Stimulated activated CD4-positive, alpha-beta T cell treated with anti-CD3 and anti-CD28 coated beads, Interleukin-1b, Interleukin-23, amount 100 ng/mL, for 24 hours (primary cell): ENCODE results near the gene PDCD10.

ENCODE experiments used
- DNase-seq, 4 experiments: peaks; one replicate each; pipeline ENCODE4 v3.0.0-alpha.2; 2020; ENCODE audit warnings: low read depth in 4 of 4, low spot score in 1 of 4

Gene PDCD10

DNA sequence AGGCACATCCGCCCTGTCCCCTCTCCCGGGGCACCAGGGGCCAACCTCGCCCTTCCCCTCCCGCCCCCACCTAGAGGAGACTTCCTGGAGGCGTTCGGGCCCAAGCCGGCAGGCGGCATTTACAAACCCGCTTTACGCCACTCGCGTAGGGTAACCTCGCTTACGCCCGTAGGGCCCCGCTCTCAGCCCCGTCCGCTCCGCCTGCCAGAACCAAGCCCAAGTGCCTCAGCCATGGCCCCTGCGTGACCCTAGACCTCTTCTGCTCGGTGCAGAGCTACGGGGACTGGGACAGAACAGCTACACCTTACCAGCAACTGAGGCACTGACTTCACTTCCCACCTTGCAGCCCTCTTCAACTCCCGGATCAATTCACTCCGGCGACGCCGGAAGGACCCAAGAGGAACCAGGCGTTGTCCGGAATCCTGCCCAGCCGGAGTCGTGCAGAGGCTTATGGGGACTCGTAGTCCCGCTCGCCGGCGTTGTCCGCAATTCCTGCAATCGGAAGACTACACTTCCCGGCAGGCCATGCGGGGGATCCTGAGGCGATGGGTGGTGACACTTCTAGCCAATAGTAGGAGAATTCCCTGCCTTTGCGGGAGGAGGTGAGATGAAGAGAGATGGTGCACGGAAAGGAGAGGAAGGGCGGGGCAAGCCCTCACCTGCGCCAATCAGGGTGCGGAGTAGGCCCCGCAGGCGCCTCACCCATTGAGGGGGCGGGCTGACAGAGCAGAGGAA lies at the start of gene PDCD10:
PDCD10 (minus strand) TSS at position 395 of the 735 bp plus-strand sequence. CDS start 14,735 bp downstream, outside the sequence.
- DNase-seq, result peak; percentile 80 to 94 (median 88)

DNA sequence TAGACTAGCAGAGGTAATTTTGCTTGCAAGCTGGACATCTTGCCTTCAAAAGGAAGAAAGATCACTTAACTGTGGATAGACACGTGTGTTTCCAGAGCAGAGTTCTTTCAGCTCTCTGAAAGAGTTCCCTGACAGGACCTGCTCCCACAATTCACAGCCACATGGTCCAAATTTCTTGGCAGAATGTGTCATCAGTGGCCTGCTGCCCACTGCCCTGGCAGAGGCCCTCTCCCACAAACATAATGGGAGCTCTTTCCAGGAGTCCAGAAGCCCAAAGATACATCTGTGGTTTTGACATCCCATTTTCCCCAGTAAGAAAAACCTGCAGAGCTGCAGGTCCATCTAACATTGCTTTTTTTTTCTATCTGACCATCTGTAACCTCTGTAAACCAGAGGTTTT lies 49.1 kb upstream of the PDCD10 start:
- DNase-seq, result no peak

DNA sequence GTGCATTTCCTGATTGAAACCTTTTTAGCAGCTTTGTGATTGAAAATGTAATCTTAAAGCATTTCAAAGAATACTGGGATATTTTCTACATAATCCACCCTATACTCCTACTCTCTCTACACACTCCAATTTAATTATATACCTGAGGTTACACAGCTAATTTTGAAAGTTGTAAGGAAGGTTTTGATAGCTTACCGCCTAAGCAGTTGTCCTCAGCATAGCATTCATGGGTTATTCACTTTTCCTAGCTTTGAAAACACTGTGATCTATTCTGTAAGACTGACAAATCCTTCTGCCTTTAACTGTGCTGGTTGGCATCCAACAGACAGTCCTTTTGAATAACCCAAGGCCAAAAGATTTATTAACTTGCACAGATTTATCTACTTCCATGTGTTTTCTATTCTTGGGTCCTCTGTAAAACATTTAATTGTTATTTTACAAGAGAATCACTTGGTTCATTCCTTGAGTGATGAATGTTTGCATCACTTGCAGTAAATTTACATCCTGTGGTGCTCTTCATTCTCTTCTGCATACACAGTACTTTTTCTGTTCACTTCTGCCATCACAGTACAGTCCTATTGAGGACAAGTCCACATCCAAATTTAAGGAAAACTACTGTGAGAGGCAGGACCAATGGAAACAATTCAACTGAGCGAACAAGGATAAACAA lies 45.7 kb upstream of the PDCD10 start:
- no peak for DNase-seq

DNA sequence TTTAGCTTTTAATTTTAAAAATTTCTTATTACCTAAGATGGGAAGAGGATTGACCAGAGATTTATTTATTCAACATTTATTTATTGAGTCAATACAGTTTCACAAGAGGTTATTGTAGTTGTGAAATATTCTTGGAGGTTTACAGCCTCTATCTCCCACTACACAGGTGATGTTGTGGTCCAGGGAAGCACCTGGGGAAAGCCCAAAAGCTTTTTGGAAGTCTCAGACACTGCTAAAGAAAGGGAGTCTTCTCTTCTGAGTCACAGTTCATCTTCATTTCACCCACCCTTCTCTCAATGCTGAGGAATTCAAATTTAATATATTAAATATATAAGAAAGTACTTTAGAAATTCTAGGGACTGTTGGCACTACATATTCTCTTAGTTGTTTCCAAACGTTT lies 42.7 kb upstream of the PDCD10 start:
- no peak for DNase-seq

DNA sequence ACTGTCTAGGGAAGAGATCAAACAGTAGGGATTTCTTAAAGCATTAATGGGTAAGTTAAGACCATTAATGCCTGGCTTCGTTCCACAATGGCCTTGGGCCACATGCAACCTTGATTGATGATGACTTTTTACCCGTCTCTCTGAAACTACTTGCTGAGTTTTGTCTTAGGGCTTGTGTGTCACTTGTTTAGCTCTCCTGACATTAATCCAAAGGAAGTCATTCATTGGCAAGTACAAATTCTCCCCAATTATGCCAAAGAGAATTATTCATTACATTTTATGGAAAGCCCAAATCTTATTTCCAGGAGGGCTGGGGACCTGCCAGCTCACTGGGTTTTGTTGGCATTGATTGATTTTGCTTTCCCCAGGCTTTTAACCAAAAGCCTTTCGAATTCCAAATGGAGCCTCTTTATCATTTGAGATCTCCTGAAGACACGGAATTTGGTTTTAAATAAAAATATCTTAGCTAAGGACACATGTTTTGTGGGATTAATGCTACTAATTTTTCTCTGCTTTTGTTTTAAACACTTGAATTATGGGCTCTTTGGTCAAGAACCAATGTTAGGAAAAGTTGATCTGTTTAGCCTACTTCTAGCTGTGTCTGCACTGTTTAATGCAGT lies 41.5 kb upstream of the PDCD10 start:
- no peak for DNase-seq

DNA sequence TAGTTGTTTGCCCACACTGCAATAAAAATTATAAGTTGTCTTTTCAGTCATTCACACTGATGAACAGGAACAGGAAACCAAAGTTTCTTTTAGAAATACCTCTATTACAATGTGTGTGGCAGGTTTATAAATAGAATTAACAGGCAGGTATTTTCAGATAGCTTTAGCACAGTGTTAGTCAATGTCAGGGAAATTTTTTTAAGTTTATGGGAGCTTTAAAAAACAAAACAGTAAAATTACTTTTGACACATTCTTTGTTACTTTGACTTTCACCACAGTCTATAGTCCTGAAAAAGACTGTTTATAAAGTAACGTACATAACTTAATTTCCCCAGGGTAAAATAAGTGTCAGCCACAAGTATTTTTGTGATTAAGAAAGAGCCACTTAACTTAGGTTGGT lies 38.9 kb upstream of the PDCD10 start:
- DNase-seq, result no peak

DNA sequence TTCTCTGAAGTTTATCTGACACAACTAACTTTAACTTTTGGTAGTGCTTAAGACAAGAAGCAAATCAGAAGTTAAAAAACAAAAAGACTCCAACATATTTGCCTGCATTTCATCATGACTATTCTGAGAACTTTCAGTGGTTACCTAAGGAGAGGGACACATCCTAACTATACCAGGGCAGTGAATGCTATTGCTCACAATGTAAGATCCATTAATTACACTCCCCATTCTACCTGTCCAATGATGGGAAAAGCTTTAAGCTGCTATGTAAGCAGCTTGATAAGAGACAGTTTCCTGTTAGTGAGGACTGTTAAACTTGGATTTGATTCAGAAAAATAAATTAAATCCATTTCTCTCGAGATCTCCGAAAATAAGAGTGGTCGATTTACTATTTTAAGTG lies 38.3 kb upstream of the PDCD10 start:
- no peak for DNase-seq

DNA sequence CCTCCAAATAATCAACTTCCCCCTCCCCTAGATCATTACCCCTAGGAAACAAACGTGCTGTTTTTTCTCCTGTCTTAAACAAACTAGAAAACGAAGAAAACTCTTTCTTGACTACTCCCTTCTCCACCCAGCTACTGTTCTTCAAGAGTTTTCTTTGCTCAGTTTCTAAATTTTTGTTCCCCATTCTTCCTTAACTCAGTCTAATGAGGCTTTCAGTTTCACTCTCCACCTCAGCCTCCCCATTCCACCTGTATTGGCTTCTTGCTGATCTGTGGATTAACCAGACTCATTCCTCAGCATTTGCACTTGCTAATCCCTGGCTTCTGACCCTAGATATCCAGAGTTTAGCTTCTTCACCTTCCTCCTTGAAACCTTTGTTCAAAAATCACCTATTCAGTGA lies 27.6 kb upstream of the PDCD10 start:
- no peak for DNase-seq

DNA sequence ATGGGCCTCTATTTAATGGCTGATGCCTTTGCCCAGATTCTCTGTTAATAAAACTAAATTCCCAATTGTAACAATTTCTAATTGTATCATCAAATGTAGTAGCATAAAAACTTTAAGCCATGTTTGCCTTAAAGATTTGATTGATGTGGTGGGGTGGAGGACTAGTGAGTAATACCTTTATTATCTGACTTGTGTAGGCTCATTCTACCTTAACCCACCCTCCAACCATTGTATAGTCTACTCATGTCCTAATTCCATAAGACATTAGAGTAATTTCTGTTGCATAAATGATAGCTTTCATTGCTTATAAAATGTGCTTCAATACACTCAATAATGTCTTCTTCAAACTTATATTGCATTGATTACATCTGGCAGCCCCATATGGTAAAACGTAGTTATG lies 26.6 kb upstream of the PDCD10 start:
- no peak for DNase-seq

DNA sequence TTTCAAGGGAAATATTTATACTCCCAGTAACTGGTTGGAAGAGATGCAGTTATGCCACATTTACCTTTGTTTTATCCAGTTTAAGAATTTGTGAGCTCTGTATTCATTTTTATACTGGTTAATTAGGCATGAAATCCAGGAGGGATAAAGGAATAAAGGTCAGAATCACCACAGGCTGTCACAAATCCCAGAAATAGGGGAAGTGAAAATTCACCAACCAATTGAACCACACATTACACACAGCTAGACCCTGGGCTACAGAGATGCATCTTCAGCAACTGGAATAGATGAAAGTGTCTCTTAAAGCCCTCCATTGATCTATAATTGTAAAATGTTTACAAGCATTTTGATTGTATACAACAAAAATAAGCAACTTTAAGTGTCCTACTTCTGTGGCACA lies 19.4 kb upstream of the PDCD10 start:
- DNase-seq, result no peak

DNA sequence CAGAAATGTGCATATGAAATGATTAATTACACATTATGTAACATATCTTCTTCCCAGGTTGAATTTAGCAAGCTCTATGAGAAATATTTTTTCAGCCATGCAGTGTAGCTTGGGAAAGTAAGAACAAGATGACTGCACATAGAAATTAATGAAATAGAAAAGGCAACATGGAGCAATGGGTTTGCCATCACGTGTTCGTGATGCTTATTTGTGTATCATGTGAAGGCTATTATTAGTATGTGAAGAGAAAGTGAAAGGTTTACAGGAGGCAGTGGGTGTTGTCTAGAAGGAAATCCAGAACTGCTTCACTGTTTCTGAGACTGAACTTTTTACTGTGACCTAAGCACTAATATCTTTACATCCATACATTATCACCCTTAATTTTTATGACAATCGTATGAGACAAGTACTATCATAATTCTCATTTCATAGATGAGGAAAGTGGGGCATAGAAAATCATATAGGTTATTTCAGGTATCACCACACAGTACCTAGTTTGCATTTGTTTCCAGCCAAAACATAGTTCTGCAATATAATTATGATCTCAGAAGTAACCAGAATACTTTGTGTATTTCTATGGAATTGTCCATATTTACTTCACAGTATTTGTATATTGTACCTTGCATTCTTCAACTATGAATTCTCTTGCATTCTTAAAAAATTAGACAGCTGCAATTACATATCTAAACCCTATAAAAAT lies 15.7 kb upstream of the PDCD10 start:
- DNase-seq, result no peak

DNA sequence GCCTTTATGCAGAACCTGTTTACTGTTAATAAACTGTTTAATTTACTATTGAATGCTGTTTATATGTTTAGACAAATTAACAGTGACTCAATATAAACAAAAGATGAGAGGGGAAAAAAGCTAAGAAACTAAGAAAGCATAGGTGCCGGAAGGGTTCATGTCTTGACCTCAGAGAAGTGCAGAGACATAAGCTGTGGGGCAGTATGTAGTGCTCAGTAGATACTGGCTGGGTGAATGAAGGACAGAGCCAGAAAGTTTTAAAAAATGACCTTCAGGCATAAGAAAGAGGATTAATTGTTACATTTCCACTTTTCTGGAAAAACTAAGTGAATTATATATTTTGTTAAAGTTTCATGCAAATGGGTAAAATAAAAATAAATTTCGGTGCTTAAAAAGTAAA lies 15.0 kb upstream of the PDCD10 start:
- DNase-seq, result no peak

DNA sequence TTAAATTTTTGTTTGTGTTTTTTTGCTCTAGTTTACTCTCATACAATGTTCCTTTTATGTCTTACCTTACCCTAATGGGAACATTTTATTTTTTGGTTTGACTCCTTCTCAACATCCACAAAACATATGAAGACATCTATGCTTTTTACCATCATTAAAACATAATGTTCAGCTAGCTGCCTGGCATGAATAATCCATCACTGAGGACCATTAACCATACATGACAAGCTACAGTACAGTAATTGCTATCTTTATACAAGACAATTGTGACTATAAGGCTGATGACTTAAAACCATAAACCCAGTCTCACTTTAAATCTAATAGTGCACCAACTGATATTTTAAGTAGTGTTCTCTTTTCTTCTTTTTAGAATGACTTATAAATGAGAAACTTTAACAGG lies 14.5 kb upstream of the PDCD10 start:
- no peak for DNase-seq

DNA sequence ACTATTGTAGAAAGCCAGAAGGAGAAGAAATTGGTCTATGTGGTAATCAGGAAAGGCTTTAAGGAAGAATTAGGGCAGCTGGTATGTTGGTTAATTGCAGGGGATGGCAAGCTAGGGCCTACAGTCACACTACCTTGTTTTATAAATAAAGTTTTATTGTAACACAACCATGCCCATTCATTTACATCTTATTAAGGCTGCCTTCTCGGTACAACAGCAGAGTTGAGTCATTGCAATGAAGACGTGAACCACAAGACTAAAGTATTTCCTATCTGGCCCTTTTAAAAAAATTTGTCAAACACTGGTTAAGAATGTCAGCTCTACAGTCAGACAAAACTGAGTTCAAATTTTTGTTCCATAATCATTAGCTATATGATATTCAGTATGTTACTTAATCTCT lies 9.1 kb upstream of the PDCD10 start:
- DNase-seq, result no peak

DNA sequence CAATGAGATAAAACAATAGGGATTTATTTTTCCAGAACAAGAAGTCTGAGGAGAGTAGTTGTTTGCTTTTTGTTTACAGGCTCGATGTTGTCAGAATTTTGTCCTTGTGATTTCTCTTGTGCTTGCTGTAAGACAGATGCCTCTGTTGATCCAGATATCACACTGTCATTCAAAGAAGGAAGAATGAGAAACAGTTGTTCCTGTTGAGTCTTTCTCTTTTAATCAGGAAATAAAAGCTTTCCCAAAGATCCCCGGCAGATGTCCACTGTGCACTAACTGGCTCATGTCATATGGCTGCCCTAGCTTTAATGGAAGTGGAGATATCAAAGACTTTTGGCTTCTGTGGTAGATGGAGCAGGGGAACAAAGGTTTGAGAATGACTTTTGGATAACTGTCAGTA lies 7.6 kb upstream of the PDCD10 start:
- no peak for DNase-seq

DNA sequence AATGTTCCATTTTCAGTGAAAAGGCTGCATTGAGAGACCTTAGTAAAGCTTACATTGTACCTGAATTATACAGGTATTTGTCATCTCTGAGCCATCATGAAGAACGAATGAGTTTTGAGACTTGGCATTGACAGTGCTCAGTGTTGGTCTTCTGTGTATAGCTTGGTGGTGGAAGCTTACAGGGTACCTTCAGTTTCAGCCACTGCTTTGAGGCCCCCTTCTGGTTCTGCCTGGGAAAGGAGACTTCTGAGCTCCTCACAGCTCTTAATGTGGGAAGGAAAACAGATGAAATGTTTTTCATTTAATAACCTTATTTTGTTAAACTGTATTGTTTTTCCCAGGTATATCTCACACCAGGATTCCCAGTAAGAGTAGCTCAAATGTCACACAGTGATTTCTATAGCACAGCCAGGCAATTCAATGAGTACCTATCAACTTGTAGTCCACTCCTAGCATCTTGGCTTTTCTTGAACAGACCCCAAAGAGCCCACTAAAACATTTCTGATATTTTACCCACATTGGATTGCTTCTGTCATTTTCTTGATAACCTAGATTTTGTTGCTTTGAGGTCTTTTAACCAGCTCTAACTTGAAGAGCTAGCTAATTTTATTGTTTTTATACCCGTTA lies 6.4 kb upstream of the PDCD10 start:
- no peak for DNase-seq

DNA sequence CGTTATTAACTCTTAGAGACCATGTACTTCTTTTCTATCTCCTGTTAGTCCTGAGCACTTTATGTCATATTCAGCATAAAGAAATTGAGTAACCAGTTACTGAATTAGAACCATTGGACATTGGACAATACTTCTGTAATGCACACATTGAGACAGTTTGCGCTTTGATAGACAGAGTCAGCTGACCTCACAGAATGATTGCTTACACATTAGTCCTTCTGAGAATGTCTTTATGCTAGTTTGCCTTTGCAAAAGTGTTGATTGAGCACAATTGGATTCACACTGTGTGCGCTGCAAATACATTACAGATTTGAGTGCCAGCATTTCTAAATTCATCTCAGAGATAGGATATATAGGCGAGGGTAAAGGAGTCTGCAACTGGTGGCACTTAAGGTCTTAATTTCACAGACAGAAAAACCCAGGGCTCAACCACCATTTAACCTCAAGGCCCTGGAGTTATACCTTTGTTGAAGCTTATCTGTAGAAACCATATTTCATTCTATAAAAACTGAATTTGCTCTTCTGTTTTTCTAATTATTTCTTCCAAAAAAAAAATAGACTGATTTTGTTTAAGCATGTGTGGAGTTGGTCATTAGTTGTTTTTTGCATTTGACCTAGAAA lies 4.6 kb upstream of the PDCD10 start:
- no peak for DNase-seq

DNA sequence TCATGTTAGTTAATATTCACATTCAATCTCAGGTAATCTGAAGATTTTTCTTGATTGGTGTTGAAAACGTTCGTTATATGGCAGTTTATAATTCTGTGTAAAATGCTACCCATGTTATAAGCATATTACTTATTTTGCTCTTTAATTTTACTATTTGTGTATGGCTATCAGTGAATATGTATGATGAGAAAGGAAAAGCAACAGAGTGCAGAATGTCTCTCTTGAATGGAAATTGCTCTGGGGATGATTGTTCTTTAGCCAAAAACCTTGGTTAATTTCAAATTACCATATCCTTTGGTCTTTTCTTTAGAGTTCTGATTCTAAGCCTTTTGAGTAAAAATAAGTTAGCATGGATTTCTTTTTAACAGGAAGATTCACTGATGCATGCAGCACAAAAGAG lies 3.3 kb upstream of the PDCD10 start:
- DNase-seq, result no peak

DNA sequence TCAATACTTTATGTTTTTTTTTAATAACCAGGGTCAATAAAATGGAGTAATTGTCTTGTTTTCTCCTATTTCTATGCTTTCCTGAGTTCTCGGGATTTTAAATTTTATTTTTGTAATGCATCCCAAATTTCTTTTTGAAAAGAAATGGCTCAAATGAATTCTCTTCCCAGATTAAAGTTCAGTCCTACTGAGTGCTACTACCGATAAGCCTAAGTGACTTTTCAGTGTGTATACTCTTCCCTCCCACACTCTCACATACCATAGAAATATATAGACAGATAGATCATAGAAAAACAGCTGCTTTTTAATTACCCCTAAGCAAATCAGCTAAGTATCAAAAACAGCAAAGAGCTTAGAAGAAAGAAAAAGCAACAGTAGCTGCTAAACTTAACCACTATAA lies 2.3 kb upstream of the PDCD10 start:
- DNase-seq, result no peak

DNA sequence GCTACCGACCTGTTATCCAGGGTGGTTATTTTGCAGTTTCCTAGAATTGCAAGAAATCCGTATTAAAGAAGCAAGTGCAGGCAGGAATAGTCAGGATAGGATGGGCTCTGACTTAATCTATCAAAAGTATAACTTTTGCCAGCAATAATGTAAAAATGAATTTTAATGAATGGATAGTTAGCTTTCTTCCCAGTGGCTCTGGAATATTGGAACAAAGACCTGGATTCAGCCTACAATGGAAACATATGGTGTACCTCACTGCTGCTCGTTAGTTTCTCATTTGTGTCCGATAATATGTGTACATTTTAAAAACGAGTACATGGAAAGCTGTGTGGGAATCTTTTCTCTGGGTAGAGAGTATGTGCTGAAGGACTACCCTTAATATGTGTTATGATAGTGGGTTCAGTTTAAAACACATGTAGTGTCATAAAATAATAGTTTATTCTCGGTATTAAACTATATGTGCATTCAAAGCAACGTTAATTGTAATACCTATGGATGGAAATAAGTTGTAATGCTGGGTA lies 1.6 kb upstream of the PDCD10 start:
- no peak for DNase-seq
